ENCODE results near the gene RAPGEF3.

DNA sequence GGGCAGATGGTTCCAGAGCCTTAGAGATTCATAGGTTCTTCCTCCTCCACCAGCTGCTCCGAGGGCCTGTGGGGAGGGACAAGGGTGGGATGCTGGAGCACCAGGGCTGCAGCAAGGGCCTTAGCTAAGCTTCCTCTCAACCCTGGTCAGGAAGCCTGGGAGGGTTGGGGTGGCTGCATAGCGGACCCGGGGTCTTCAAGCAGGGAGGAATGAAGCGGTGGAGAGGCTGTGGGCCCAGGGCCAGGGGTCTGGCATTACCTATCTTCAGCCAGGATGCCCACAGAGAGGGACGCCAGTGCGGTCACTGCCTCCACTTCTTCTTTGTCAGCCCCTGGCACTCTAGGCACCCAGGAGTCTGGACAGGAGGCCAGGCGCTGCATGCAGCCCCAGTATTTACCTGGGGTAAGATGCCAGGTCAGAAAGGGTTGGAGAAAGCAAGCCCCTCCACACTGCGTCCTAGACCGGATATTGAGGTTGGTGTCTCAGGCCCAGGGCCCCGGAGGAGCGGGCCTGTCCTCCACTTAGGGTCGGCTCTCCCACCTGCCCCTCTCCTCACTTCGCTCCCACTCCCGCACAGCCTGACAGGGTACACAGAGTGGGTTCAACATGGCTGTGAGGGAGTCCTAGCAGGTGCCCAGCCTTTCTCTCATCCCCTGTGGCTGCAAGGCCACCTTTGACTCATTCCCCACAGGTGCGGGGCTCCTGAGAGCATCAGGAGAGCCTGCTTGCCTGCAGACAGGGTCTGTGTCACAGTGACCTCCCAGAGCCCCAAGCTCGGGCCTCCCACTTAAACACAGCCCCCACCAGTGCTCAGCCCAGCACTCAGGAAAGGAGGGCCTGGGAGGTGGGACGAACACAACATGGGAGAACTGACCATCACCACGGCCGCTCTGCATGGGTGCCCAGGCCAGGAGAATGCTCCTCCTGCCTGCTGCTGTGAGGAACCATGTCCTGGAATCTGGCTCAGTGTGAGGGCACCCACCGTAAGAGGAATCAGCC is 25.4 kb upstream of the RAPGEF3 start:
- TF ChIP-seq POLR2A (IDR thresholded peaks at IDR 0.05; ENCODE audit: extremely low read depth, insufficient read length) (no peak), CTCF (IDR thresholded peaks at IDR 0.05; ENCODE audit: low read depth, low read length) (no peak), MYC (IDR thresholded peaks at IDR 0.05; ENCODE audit: low read depth, low read length) (no peak)
- TF ChIP-seq, protein P1, sequence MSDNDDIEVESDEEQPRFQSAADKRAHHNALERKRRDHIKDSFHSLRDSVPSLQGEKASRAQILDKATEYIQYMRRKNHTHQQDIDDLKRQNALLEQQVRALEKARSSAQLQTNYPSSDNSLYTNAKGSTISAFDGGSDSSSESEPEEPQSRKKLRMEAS (IDR thresholded peaks at IDR 0.05; ENCODE audit: low read depth, low read length), result no peak
